ENCODE measurements around the gene NTM. TPM values are rescaled to one million over a fixed set of nuclear protein-coding genes. Genes with fewer than 3 reads are reported as not detected.

The NTM gene
- total RNA-seq, 2 donors from 2014 or later: 1.7 to 3.6 TPM

- DNase-seq: no peak
- Mint-ChIP-seq H3K27me3 (ENCODE audit: insufficient read depth) (no peaks in the 10 kb centered on the region), H3K4me3 (no peak overlapping the region), H3K9me3 (no peaks in the 10 kb centered on the region), H3K27ac (no peak overlapping the region), H3K4me1 (no peaks in the 10 kb centered on the region), H3K36me3 (ENCODE audit: low read depth) (no peaks in the 10 kb centered on the region)
- Histone ChIP-seq H3K9me3 (ENCODE audit: control insufficient read depth, low read length) (no peaks in the 10 kb centered on the region), H3K27ac (ENCODE audit: low read depth, low read length) (no peak overlapping the region), H3K27me3 (ENCODE audit: control insufficient read depth, insufficient read depth, low read length, poor library complexity, severe bottlenecking) (no peaks in the 10 kb centered on the region), H3K4me1 (ENCODE audit: control insufficient read depth, insufficient read depth, low read length) (no peaks in the 10 kb centered on the region), H3K4me3 (ENCODE audit: low read length) (no peak overlapping the region), H3K9ac (ENCODE audit: extremely low read depth, low read length, poor library complexity, severe bottlenecking) (no peak overlapping the region), H3K36me3 (ENCODE audit: control insufficient read depth, insufficient read depth, low read length) (no peaks in the 10 kb centered on the region)
- WGBS, 2 experiments (ENCODE audit: insufficient coverage in 1 of 2, insufficient read length in 1 of 2): 91 to 92% methylated on average over 7 of the region's 7 CpGs
- TF ChIP-seq CTCF (conservative IDR thresholded peaks at IDR 0.05): no peak
These were observed 128.3 kb downstream of the NTM start for GRCh38 chr11:131498631-131499160.

GRCh38 chr11:131499199-131499598, 128.8 kb downstream of the NTM start:
- Histone ChIP-seq H3K9ac (ENCODE audit: extremely low read depth, low read length, poor library complexity, severe bottlenecking) (no peak overlapping the region), H3K36me3 (ENCODE audit: control insufficient read depth, insufficient read depth, low read length) (no peaks in the 10 kb centered on the region), H3K9me3 (ENCODE audit: control insufficient read depth, low read length) (no peaks in the 10 kb centered on the region), H3K4me3 (ENCODE audit: low read length) (no peak overlapping the region), H3K27me3 (ENCODE audit: control insufficient read depth, insufficient read depth, low read length, poor library complexity, severe bottlenecking) (no peaks in the 10 kb centered on the region), H3K4me1 (ENCODE audit: control insufficient read depth, insufficient read depth, low read length) (no peaks in the 10 kb centered on the region), H3K27ac (ENCODE audit: low read depth, low read length) (no peak overlapping the region)
- Mint-ChIP-seq H3K4me3 (no peak overlapping the region), H3K9me3 (no peaks in the 10 kb centered on the region), H3K36me3 (ENCODE audit: low read depth) (no peaks in the 10 kb centered on the region), H3K27ac (no peak overlapping the region), H3K4me1 (peaks cover 3% of the 10 kb centered on the region), H3K27me3 (ENCODE audit: insufficient read depth) (no peaks in the 10 kb centered on the region)
- no peak for DNase-seq
- WGBS, 2 experiments (ENCODE audit: insufficient coverage in 1 of 2, insufficient read length in 1 of 2): 91 to 94% methylated on average over 6 to 8 of the region's 8 CpGs
- no peak for TF ChIP-seq CTCF (conservative IDR thresholded peaks at IDR 0.05)

GRCh38 chr11:131503017-131503416, 132.6 kb downstream of the NTM start:
- Histone ChIP-seq H3K4me1 (ENCODE audit: control insufficient read depth, insufficient read depth, low read length) (no peaks in the 10 kb centered on the region), H3K9me3 (ENCODE audit: control insufficient read depth, low read length) (no peaks in the 10 kb centered on the region), H3K4me3 (ENCODE audit: low read length) (no peak overlapping the region), H3K27me3 (ENCODE audit: control insufficient read depth, insufficient read depth, low read length, poor library complexity, severe bottlenecking) (no peaks in the 10 kb centered on the region), H3K36me3 (ENCODE audit: control insufficient read depth, insufficient read depth, low read length) (no peaks in the 10 kb centered on the region), H3K27ac (ENCODE audit: low read depth, low read length) (no peak overlapping the region), H3K9ac (ENCODE audit: extremely low read depth, low read length, poor library complexity, severe bottlenecking) (no peak overlapping the region)
- WGBS, 2 experiments (ENCODE audit: insufficient coverage in 1 of 2, insufficient read length in 1 of 2): 77 to 100% methylated on average over 1 of the region's 1 CpG
- no peak for DNase-seq
- H3K36me3 Mint-ChIP-seq (ENCODE audit: low read depth): no peaks in the 10 kb centered on the region
- no peaks in the 10 kb centered on the region for H3K27me3 Mint-ChIP-seq (ENCODE audit: insufficient read depth)
- TF ChIP-seq CTCF (conservative IDR thresholded peaks at IDR 0.05): no peak
- H3K27ac Mint-ChIP-seq: no peak overlapping the region
- H3K9me3 Mint-ChIP-seq: no peaks in the 10 kb centered on the region
- peaks cover 9% of the 10 kb centered on the region for H3K4me1 Mint-ChIP-seq
- H3K4me3 Mint-ChIP-seq: no peak overlapping the region
